ENCODE measurements around the gene FGF14. TPM values are rescaled to one million over a fixed set of nuclear protein-coding genes. Genes with fewer than 3 reads are reported as not detected.

FGF14 gene
- total RNA-seq, 1 donor from 2014 or later = 2.9 TPM

GRCh38 chr13:101811881-101812280, 590.0 kb downstream of the FGF14 start:
- Histone ChIP-seq H3K27me3 (ENCODE audit: low read depth) (no peaks in the 10 kb centered on the region), H3K9me3 (replicated peaks) (no peaks in the 10 kb centered on the region), H3K4me1 (no peaks in the 10 kb centered on the region), H3K36me3 (no peaks in the 10 kb centered on the region), H3K27ac (replicated peaks) (no peak overlapping the region), H3K4me3 (no peak overlapping the region)
- DNase-seq = no peak
- TF ChIP-seq, protein P1, sequence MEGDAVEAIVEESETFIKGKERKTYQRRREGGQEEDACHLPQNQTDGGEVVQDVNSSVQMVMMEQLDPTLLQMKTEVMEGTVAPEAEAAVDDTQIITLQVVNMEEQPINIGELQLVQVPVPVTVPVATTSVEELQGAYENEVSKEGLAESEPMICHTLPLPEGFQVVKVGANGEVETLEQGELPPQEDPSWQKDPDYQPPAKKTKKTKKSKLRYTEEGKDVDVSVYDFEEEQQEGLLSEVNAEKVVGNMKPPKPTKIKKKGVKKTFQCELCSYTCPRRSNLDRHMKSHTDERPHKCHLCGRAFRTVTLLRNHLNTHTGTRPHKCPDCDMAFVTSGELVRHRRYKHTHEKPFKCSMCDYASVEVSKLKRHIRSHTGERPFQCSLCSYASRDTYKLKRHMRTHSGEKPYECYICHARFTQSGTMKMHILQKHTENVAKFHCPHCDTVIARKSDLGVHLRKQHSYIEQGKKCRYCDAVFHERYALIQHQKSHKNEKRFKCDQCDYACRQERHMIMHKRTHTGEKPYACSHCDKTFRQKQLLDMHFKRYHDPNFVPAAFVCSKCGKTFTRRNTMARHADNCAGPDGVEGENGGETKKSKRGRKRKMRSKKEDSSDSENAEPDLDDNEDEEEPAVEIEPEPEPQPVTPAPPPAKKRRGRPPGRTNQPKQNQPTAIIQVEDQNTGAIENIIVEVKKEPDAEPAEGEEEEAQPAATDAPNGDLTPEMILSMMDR (IDR thresholded peaks at IDR 0.05; ENCODE audit: borderline replicate concordance) = no peak
- intact Hi-C loops (cut with micrococcal nuclease) = no loop called here

DNA sequence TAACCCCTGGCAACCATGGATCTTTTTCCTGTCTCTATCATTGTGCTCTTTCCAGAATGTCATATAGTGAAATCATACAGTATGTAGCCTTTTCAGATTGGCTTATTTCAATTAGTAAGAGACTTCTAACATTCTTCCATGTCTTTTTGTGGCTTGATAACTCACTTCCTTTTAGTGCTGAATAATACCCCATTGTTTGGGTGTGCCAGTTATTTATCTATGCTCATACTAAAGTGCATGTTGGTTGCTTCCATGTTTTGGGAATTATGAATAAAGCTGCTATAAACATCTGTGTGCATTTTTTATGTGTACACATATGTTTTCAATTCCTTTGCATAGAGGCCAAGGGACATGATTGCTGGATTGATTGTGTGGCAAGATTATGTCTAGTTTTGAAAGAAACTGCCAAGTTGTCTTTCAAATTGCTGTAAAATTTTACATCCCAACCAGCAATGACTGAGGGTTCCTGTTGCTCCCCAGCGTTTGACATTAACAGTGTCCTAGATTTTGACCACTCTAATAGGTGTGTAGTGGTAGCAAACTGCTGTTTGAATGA, 590.5 kb downstream of the FGF14 start:
- Histone ChIP-seq H3K9me3 (replicated peaks) (no peaks in the 10 kb centered on the region), H3K4me3 (no peak overlapping the region), H3K4me1 (no peaks in the 10 kb centered on the region), H3K27ac (replicated peaks) (no peak overlapping the region), H3K36me3 (no peaks in the 10 kb centered on the region), H3K27me3 (ENCODE audit: low read depth) (no peaks in the 10 kb centered on the region)
- TF ChIP-seq, protein P1 (IDR thresholded peaks at IDR 0.05; ENCODE audit: borderline replicate concordance) = no peak
- DNase-seq = no peak
- intact Hi-C loops (cut with micrococcal nuclease) = no loop called here

GRCh38 chr13:101799196-101799595, 602.7 kb downstream of the FGF14 start:
- Histone ChIP-seq H3K36me3 (no peaks in the 10 kb centered on the region), H3K9me3 (replicated peaks) (no peaks in the 10 kb centered on the region), H3K27me3 (ENCODE audit: low read depth) (no peaks in the 10 kb centered on the region), H3K4me3 (no peak overlapping the region), H3K4me1 (peaks cover 35% of the 10 kb centered on the region), H3K27ac (replicated peaks) (no peak overlapping the region)
- intact Hi-C loops (cut with micrococcal nuclease) = loop anchor here (10.0 kb wide), 1 partner anchor 116 kb away; no protein-coding TSS in a partner anchor
- TF ChIP-seq, protein P1 (IDR thresholded peaks at IDR 0.05; ENCODE audit: borderline replicate concordance) = no peak
- no peak for DNase-seq

- DNase-seq = no peak
- no peak overlapping the region for H3K27ac ChIP-seq (replicated peaks)
- TF ChIP-seq, protein P1 (IDR thresholded peaks at IDR 0.05; ENCODE audit: borderline replicate concordance) = no peak
- H3K4me3 ChIP-seq = no peak overlapping the region
- intact Hi-C loops (cut with micrococcal nuclease) = loop anchor here (10.0 kb wide), 1 partner anchor 116 kb away; no protein-coding TSS in a partner anchor
- no peaks in the 10 kb centered on the region for H3K36me3 ChIP-seq
- no peaks in the 10 kb centered on the region for H3K9me3 ChIP-seq (replicated peaks)
- H3K4me1 ChIP-seq = peaks cover 35% of the 10 kb centered on the region
- no peaks in the 10 kb centered on the region for H3K27me3 ChIP-seq (ENCODE audit: low read depth)
These were observed 603.4 kb downstream of the FGF14 start for GRCh38 chr13:101798437-101798836.

GRCh38 chr13:101795460-101795859, 606.4 kb downstream of the FGF14 start:
- Histone ChIP-seq H3K27me3 (ENCODE audit: low read depth) (no peaks in the 10 kb centered on the region), H3K27ac (replicated peaks) (peak overlapping the region; percentile 54), H3K36me3 (no peaks in the 10 kb centered on the region), H3K4me3 (no peak overlapping the region), H3K9me3 (replicated peaks) (no peaks in the 10 kb centered on the region), H3K4me1 (peaks cover 35% of the 10 kb centered on the region)
- intact Hi-C loops (cut with micrococcal nuclease) = loop anchor here (10.0 kb wide), 1 partner anchor 119 kb away; no protein-coding TSS in a partner anchor
- DNase-seq = no peak
- TF ChIP-seq, protein P1 (IDR thresholded peaks at IDR 0.05; ENCODE audit: borderline replicate concordance) = peak; percentile 8
